Neural crest cell (in vitro differentiated cells): ENCODE measurements around the gene HTR3D. TPM values are rescaled to one million over a fixed set of nuclear protein-coding genes. Genes with fewer than 3 reads are reported as not detected.

Experiments used
- DNase-seq: peaks from one replicate; pipeline ENCODE4 v3.0.0; 2021; ENCODE audit warnings: low read depth, mixed read lengths, low spot score
- H3K27ac Mint-ChIP-seq: one replicate; pipeline ENCODE4 v1.8.0; 2021; ENCODE audit warnings: mild to moderate bottlenecking, mixed read lengths; ENCODE audit not compliant: unreplicated experiment
- H3K27me3 Mint-ChIP-seq: 2 replicates; pipeline ENCODE4 v1.8.0; 2021; ENCODE audit warnings: low read depth, mild to moderate bottlenecking, mixed read lengths
- H3K36me3 Mint-ChIP-seq: 2 replicates; pipeline ENCODE4 v1.8.0; 2021; ENCODE audit warnings: low read depth, mild to moderate bottlenecking, mixed read lengths
- H3K4me1 Mint-ChIP-seq: 2 replicates; pipeline ENCODE4 v1.8.0; 2021; ENCODE audit warnings: mixed read lengths
- H3K4me3 Mint-ChIP-seq: one replicate; pipeline ENCODE4 v1.8.0; 2021; ENCODE audit warnings: mild to moderate bottlenecking, mixed read lengths
- H3K9me3 Mint-ChIP-seq: 2 replicates; pipeline ENCODE4 v1.8.0; 2021; ENCODE audit warnings: mixed read lengths
- total RNA-seq: library from RNA; stranded (reverse); gene quantifications from 2 replicates; pipeline ENCODE4 v1.2.1, GENCODE V29; 2021
- TF ChIP-seq, protein P1 (sequence below): fragments of 200-600 bp; sonication (generic); conservative IDR thresholded peaks from 2 replicates; pipeline ENCODE4 v1.5.0; 2021; ENCODE audit warnings: antibody characterized with exemption, mild to moderate bottlenecking

The HTR3D gene
- total RNA-seq, 1 donor from 2014 or later: not detected

DNA sequence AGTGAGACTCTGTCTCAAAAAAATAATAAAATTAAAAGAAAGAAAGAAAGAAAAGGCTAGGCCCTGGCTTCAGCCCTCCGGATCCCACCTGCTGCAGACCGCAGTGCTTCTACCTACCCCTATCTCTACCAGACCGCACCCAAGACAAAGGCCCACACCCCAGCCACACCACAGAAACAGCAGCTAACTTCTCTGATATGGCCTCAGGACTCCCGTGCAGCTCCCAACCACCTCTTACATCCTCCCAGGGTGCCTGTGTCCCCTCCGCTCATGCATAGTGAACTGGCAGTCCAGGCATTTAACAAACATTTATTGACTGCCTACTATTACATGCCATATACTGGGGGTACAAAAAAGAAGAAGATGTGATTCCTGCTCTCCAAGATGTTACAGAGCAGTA, 14.5 kb downstream of the HTR3D start:
- no peak for DNase-seq
- no peaks in the 10 kb centered on the region for H3K9me3 Mint-ChIP-seq
- no peaks in the 10 kb centered on the region for H3K36me3 Mint-ChIP-seq
- no peak overlapping the region for H3K27ac Mint-ChIP-seq
- TF ChIP-seq, protein P1, sequence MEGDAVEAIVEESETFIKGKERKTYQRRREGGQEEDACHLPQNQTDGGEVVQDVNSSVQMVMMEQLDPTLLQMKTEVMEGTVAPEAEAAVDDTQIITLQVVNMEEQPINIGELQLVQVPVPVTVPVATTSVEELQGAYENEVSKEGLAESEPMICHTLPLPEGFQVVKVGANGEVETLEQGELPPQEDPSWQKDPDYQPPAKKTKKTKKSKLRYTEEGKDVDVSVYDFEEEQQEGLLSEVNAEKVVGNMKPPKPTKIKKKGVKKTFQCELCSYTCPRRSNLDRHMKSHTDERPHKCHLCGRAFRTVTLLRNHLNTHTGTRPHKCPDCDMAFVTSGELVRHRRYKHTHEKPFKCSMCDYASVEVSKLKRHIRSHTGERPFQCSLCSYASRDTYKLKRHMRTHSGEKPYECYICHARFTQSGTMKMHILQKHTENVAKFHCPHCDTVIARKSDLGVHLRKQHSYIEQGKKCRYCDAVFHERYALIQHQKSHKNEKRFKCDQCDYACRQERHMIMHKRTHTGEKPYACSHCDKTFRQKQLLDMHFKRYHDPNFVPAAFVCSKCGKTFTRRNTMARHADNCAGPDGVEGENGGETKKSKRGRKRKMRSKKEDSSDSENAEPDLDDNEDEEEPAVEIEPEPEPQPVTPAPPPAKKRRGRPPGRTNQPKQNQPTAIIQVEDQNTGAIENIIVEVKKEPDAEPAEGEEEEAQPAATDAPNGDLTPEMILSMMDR: no peak
- H3K4me1 Mint-ChIP-seq: no peaks in the 10 kb centered on the region
- H3K27me3 Mint-ChIP-seq: peaks cover 2% of the 10 kb centered on the region
- H3K4me3 Mint-ChIP-seq: no peak overlapping the region

DNA sequence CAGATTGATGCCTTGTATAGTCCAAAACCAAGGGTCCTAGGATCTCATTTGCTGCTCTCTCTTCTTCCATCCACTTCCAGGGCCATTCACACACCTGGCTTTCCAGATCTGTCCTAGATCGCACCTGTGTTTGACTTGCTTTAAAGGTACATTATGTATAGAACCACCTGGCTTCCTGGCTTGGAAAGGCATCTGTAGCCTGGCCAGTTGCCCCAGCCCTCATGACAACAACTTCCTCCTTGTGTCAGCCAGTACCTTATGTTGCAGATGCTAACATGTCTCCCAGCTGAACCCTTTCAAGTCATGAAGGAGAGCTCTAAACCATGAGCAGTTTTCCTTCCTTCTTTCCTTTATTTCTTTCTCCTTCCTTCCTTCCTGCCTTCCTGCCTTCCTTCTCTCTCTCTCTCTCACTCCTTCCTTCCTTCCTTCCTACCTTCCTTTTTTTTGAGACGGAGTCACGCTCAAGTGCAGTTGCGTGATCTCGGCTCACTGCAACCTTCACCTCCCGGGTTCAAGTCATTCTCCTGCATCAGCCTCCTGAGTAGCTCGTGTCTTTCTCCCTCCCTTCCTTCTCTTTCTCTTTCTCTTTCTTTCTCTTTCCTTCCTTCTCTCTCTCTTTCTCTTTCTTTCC, 18.8 kb downstream of the HTR3D start:
- H3K36me3 Mint-ChIP-seq: no peaks in the 10 kb centered on the region
- peaks cover 2% of the 10 kb centered on the region for H3K27me3 Mint-ChIP-seq
- H3K4me1 Mint-ChIP-seq: peaks cover 8% of the 10 kb centered on the region
- peak overlapping the region; percentile 53 for H3K27ac Mint-ChIP-seq
- no peak for DNase-seq
- H3K4me3 Mint-ChIP-seq: no peak overlapping the region
- TF ChIP-seq, protein P1: no peak
- no peaks in the 10 kb centered on the region for H3K9me3 Mint-ChIP-seq

GRCh38 chr3:184052767-184053166, 21.2 kb downstream of the HTR3D start, which contains the start of gene HTR3C:
Gene HTR3C, plus strand, starts transcription at chr3:184053047. Its CDS starts 34 bp downstream, at chr3:184053081.
- peaks cover 8% of the 10 kb centered on the region for H3K4me1 Mint-ChIP-seq
- TF ChIP-seq, protein P1: no peak
- no peak within 1 kb of the TSS for H3K4me3 Mint-ChIP-seq
- H3K36me3 Mint-ChIP-seq: no peaks in the 10 kb centered on the region
- no peak within 1 kb of the TSS for H3K27ac Mint-ChIP-seq
- H3K9me3 Mint-ChIP-seq: no peaks in the 10 kb centered on the region
- peaks cover 2% of the 10 kb centered on the region for H3K27me3 Mint-ChIP-seq
- no peak for DNase-seq

- H3K9me3 Mint-ChIP-seq: no peaks in the 10 kb centered on the region
- no peak overlapping the region for H3K27ac Mint-ChIP-seq
- no peak for DNase-seq
- H3K36me3 Mint-ChIP-seq: no peaks in the 10 kb centered on the region
- H3K27me3 Mint-ChIP-seq: no peaks in the 10 kb centered on the region
- no peaks in the 10 kb centered on the region for H3K4me1 Mint-ChIP-seq
- TF ChIP-seq, protein P1: no peak
- no peak overlapping the region for H3K4me3 Mint-ChIP-seq
These were observed 26.5 kb downstream of the HTR3D start for GRCh38 chr3:184058029-184058428.

GRCh38 chr3:184059424-184059823, 27.9 kb downstream of the HTR3D start:
- no peaks in the 10 kb centered on the region for H3K9me3 Mint-ChIP-seq
- H3K27me3 Mint-ChIP-seq: peaks cover 3% of the 10 kb centered on the region
- H3K36me3 Mint-ChIP-seq: no peaks in the 10 kb centered on the region
- TF ChIP-seq, protein P1: no peak
- H3K4me3 Mint-ChIP-seq: no peak overlapping the region
- DNase-seq: no peak
- no peak overlapping the region for H3K27ac Mint-ChIP-seq
- no peaks in the 10 kb centered on the region for H3K4me1 Mint-ChIP-seq
